Thyroid gland (tissue), 4 donors: Measurements from ENCODE around the gene CBL. TPM values are rescaled to one million over a fixed set of nuclear protein-coding genes. Genes with fewer than 3 reads are reported as not detected.
"Not testable (repeated sequence)": the region's sequence is repeated elsewhere in the genome, so short reads cannot be mapped to it uniquely, and the experiment has no call there.

Experiments
- DNase-seq, 2 donors: peaks; one replicate each; pipeline ENCODE4 v3.0.0-alpha.2; 2019
- H3K27ac ChIP-seq, 3 donors: fragments of 200-600 bp; sonication (generic); 1 replicate in 2 of 3; 2 replicates in 1 of 3; pipeline ENCODE4 v1.5.1; 2016 to 2019; ENCODE audit warnings: mild to moderate bottlenecking in 1 of 3, moderate library complexity in 1 of 3
- H3K27me3 ChIP-seq: fragments of 200-600 bp; sonication (generic); one replicate; pipeline ENCODE4 v1.5.1; 2019
- H3K36me3 ChIP-seq, 2 donors: fragments of 200-600 bp; sonication (generic); one replicate each; pipeline ENCODE4 v1.5.1; 2016 to 2019
- H3K4me1 ChIP-seq, 2 donors: fragments of 200-600 bp; sonication (generic); one replicate each; pipeline ENCODE4 v1.5.1; 2017 to 2019
- H3K4me3 ChIP-seq, 3 donors: fragments of 200-600 bp; sonication (generic); replicated peaks in 1 of 3; 1 replicate in 2 of 3; 2 replicates in 1 of 3; pipeline ENCODE4 v1.5.1; 2016; ENCODE audit warnings: mild to moderate bottlenecking in 1 of 3
- H3K9me3 ChIP-seq: fragments of 200-600 bp; sonication (generic); one replicate; pipeline ENCODE4 v1.5.1; 2017
- CTCF ChIP-seq, 6 experiments: fragments of 200-600 bp in 3 of 6; fragments of 450-650 bp in 3 of 6; sonication (generic) in 3 of 6; IDR thresholded peaks; one replicate each; pipeline ENCODE4 v1.5.1; 2016 to 2019; ENCODE audit warnings: antibody characterized with exemption in 6 of 6, mild to moderate bottlenecking in 2 of 6, inconsistent platforms in 1 of 6, moderate library complexity in 1 of 6
- POLR2A ChIP-seq, 2 donors: fragments of 450-650 bp; IDR thresholded peaks; one replicate each; pipeline ENCODE4 v1.6.1; 2017; ENCODE audit warnings: antibody characterized with exemption in 2 of 2, mild to moderate bottlenecking in 2 of 2, moderate library complexity in 1 of 2
- WGBS, 2 donors: methylation state at CpG; one replicate each; pipeline ENCODE4 v1.1.5; 2017; 5-methylcytosine and 5-hydroxymethylcytosine counted together
- intact Hi-C: fragments of 100-400 bp; cut with DNase I; formaldehyde crosslinking; loops from one replicate; pipeline ENCODE4 v1.15.1; 2023
- total RNA-seq, 4 donors: library from RNA; depleted of rRNA; stranded (reverse); fragments of >200 nt; gene quantifications; one replicate each; pipeline ENCODE4 v1.2.3, GENCODE V29; 2016

Gene CBL
- total RNA-seq, 4 donors from 2014 or later = 9.4 to 14.5 (median 13.9) TPM

GRCh38 chr11:119194811-119195440, 11.2 kb upstream of the CBL start:
- no peaks in the 10 kb centered on the region for H3K27me3 ChIP-seq
- H3K9me3 ChIP-seq = no peaks in the 10 kb centered on the region
- no peaks in the 10 kb centered on the region for H3K36me3 ChIP-seq
- intact Hi-C loops = loop anchor here (5.0 kb wide), 1 partner anchor 48 kb away; the partner anchor contains the start of gene ABCG4
- 72 to 81% methylated on average over 7 of the region's 7 CpGs for WGBS, 2 donors
- no peak for DNase-seq
- H3K4me3 ChIP-seq = no peak overlapping the region
- TF ChIP-seq POLR2A (IDR thresholded peaks at IDR 0.05) = no peak
- no peak for TF ChIP-seq CTCF (IDR thresholded peaks at IDR 0.05)
- H3K27ac ChIP-seq = no peak overlapping the region
- H3K4me1 ChIP-seq = peaks cover 4 to 5% of the 10 kb centered on the region in 2 donors

GRCh38 chr11:119195680-119196079, 10.5 kb upstream of the CBL start:
- Histone ChIP-seq H3K27me3 (no peaks in the 10 kb centered on the region), H3K4me3 (no peak overlapping the region), H3K9me3 (no peaks in the 10 kb centered on the region), H3K4me1 (peaks cover 7 to 12% of the 10 kb centered on the region in 2 donors), H3K27ac (no peak overlapping the region), H3K36me3 (no peaks in the 10 kb centered on the region)
- intact Hi-C loops = loop anchor here (5.0 kb wide), 1 partner anchor 48 kb away; the partner anchor contains the start of gene ABCG4
- WGBS, 2 donors = 30 to 37% methylated on average over 6 of the region's 6 CpGs
- TF ChIP-seq POLR2A (IDR thresholded peaks at IDR 0.05) = no peak
- no peak for TF ChIP-seq CTCF (IDR thresholded peaks at IDR 0.05)
- peak; percentile 55 to 58 for DNase-seq

GRCh38 chr11:119196833-119197483, 9.2 kb upstream of the CBL start:
- no peaks in the 10 kb centered on the region for H3K36me3 ChIP-seq
- no peaks in the 10 kb centered on the region for H3K9me3 ChIP-seq
- H3K27ac ChIP-seq = no peak overlapping the region
- peak; percentile 66 to 70 for DNase-seq
- 40 to 41% methylated on average over 5 of the region's 5 CpGs for WGBS, 2 donors
- peak; percentile 57 to 88 (median 80) for TF ChIP-seq CTCF (IDR thresholded peaks at IDR 0.05)
- no peak for TF ChIP-seq POLR2A (IDR thresholded peaks at IDR 0.05)
- H3K27me3 ChIP-seq = no peaks in the 10 kb centered on the region
- intact Hi-C loops = loop anchor here (5.0 kb wide), 1 partner anchor 50 kb away; the partner anchor contains the start of gene ABCG4
- H3K4me1 ChIP-seq = peaks cover 7 to 14% of the 10 kb centered on the region in 2 donors
- H3K4me3 ChIP-seq = no peak overlapping the region

GRCh38 chr11:119198925-119199324, 7.2 kb upstream of the CBL start:
- H3K4me1 ChIP-seq = peaks cover 7 to 14% of the 10 kb centered on the region in 2 donors
- no peak for DNase-seq
- no peak overlapping the region for H3K4me3 ChIP-seq
- no peaks in the 10 kb centered on the region for H3K36me3 ChIP-seq
- TF ChIP-seq POLR2A (IDR thresholded peaks at IDR 0.05) (no peak), CTCF (IDR thresholded peaks at IDR 0.05) (no peak)
- H3K27me3 ChIP-seq = no peaks in the 10 kb centered on the region
- H3K9me3 ChIP-seq = no peaks in the 10 kb centered on the region
- 87 to 94% methylated on average over 6 of the region's 6 CpGs for WGBS, 2 donors
- H3K27ac ChIP-seq = no peak overlapping the region
- intact Hi-C loops = loop anchor here (5.0 kb wide), 1 partner anchor 52 kb away; the partner anchor contains the start of gene ABCG4

GRCh38 chr11:119201236-119201635, 4.9 kb upstream of the CBL start:
- not testable (repeated sequence) for H3K36me3 ChIP-seq, H3K27me3 ChIP-seq, H3K4me3 ChIP-seq, H3K27ac ChIP-seq, H3K9me3 ChIP-seq, DNase-seq
- H3K4me1 ChIP-seq = peaks cover 12 to 19% of the 10 kb centered on the region in 2 donors
- intact Hi-C loops = loop anchor here (10.0 kb wide), 2 partner anchors 84 to 124 kb away; no protein-coding TSS in a partner anchor
- 95 to 97% methylated on average over 5 of the region's 5 CpGs for WGBS, 2 donors
